Measurements from ENCODE around the gene APOD.

APOD gene

DNA sequence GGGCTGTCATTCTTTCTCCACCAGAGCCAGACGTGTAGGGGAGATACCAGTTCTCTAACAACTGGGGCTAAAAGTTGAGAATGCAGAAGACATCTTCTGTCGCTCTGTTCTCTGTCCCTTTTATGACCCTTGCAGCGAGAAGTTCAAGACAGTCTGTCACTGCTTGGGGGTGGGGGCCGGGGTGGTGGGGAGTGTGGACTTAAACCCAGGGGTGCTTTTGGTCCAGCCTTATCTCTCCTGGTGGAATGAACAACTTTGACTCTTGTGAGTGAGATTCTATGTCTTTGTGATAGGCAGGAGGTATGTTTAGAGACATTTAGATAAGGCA lies 767 bp upstream of the APOD start:
- DNase-seq = no peak

DNA sequence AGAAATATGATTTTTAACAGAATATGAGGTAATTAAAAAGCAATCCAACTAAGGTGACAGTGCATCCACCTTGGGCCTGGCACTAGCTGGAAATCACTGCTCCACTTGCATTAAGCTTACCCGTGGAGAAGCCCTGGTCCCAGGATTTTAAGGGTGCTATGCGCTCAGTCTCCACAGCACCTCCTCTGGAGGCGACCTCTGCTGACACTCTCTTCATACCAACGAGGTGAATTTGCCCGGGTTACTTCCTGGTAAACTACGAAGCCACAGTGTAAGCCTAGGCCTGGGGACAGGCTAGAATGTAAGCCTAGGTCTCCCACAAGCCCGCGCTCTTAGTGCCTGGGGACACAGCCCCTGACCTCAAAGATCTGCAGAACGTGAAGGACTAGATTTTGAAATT lies 793 bp downstream of the APOD start:
- no peak for DNase-seq

DNA sequence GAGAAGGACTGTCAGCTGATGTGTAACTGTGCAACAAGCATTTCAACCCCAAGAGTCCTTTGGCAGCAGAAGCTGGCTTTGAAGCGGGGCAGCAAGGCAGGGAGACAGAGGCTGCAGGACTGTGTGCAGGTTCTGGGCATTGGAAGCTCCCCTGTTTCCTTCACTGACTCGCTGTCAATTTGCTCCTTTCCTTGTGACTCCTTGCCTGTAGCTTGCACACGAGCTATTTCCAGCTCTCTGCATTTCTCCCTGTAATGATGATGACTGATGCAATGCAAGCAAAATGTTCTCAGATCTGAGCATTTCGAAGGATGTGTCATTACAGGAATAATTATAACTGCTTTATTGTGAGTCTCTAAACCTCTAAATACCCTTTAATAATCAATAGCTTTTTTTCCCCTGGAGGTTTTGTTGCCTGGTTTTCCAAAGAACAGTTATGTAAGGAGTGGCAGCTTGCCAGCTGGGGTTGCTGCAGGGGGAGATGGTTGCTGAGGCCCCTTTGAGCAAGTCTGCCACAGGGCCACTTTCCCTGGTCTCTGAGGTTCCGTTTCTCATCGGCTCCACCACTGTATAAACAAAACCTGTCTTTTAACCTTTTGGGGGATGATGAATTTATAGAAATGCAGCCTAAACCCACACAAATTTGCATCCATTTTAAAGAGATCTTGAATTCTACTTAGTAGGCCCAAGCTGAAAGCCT lies 2.8 kb downstream of the APOD start:
- no peak for DNase-seq

DNA sequence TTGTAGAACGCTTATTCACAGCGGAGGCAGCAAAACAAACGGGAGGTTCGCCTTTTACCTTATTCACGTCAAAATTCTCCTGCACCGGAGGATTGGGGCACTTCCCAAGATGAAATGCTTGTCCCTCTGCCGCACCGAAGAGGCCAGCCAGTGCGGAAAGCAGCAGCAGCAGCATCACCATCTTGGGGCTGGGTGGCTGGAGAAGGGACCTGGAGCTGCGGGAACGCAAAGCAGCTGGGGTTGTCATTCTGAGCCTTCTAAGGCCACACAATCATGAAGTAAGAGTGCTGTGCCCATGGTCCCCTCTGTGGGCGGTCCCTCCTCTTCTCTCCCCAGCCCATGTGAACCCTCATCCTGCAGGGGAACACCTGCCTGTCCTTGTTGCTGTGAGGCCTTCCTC lies 4.5 kb downstream of the APOD start:
- DNase-seq = no peak

DNA sequence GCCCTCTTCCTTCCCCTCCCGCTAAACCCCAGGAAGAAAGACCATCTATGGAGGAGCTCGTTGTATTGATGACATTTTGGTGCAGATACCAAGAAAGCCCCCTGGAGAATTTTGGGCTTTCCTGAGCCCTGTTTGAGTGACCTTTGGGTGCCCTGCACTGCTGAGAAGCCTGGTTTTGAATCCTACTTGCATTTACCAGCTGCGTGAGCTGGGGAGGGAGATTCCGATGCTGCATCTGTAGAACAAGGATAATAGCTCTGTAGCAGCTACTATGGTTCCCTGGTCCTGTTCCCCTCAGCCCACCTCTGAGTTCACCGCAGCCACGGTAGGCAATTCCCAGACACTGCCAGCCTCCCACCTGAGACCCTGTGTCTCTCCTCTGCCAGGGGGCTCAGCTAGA lies 5.2 kb downstream of the APOD start:
- no peak for DNase-seq

DNA sequence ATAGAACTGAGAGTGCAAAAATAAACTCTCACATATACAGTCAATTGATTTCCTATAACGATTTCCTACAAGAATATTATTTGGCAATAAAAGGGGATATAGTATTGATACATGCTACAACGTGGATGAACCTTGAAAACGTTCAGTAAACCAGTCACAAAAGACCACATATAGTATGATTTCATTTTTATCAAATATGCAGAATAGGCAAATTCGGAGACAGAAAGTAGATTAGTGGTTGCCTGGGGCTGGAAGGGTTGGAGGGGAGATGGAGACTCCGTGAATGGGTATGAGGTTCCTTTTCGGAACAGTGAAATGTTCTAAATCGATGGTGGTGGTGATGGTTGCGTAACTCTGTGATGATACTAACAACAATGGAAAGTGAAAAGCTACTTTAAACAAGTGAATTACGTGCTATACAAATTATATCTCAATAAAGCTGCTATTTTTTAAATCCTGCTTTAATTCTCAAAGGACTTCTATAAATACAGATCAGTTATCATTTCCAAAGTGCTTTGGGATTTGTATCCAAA lies 6.0 kb downstream of the APOD start:
- no peak for DNase-seq

DNA sequence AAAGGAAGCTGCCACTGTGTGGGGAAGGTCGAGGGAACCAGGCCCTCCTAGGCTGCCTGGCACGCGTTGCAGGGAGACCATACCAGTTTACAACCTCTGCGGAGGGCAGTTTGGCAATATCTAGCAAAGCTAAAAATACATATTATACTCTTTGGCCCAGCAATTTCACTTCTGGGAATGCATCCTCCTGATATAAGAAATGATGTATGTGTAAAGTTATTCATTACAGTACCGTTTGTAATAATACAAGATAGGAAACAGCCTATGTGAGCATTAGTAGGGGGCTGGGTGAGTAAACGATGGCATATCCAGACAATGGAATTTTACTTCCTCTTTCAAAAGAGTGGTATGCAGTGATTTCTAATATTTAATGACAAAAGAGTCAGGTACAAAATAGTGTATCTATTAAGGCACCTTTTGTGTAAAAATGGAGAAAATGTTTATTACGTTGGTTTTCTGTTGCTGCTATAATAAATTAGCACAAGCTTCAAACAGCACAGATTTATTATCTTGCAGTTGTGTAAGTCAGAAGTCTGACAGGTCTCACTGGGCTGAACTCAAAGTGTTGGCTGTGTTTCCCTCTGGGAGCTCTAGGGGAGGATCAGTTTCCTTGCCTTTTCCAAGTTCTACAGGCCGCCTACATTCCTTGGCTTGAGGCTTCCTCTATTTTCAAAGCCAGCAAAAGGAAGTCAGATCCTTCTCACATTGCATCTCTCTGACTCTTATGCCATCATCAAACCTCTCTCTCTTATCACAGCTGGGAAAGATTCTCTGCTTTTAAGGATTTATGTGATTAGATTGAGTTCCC lies 9.0 kb downstream of the APOD start:
- DNase-seq = no peak

DNA sequence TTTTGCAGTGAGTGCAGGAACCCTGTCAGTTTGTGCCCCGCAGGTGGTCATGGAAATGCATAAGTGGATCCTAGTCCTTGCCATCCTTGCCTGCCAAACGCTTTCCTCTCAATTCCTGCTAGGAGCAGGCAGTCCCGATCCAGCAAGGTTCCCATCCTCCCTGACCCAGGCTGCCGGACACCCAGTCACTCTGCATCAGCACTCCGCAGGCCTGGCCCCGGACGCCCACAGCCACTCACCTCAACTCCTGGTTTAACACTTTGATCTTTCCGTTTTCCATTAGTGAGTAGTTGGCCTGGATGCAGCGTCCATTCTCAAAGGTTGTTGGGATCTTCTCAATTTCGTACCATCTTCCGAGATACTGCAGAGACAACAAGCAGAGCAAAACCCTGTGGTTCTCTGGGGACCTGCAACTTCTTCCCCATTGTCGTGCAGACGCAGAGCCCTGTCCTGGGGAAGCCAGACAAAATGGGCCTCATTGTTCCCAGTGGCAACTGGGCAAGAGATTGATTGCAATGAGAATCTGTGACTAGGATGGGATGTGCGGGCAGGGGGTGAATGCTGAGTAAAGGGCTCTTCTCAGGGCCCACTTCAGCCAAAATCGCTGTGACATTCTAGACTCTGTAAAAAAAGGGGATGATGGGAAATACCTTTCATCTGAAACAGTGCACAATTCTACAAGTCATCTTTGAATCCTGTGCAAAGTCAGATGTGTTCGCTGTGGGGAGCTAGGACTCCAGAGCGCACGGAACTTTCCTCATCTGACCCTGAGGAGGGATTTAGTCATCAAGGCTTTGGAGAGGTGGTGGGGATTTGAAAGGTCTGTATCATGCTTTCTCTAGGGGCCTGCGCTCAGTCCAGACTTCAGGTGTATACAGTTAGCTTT lies 9.9 kb downstream of the APOD start:
- DNase-seq = no peak

DNA sequence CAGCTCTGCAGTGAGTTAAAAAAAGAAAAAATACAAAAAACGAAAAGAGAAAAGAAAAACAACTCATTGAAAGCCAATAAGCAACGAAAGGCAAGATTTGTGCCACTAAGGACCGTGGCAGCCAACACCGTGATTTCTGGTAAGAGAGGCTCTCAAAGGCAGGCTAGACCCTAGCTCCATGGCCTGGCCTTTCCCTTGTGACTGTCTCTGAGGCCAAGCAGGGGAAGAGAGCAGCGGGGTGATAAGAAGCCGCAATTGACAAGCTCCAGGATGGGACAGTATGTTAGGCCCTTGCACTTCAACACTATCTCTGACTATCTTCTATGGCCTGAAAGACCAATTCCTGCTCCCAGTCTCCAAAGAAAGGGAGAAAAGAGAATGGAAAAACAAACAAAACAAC lies 12.4 kb downstream of the APOD start:
- DNase-seq = no peak

DNA sequence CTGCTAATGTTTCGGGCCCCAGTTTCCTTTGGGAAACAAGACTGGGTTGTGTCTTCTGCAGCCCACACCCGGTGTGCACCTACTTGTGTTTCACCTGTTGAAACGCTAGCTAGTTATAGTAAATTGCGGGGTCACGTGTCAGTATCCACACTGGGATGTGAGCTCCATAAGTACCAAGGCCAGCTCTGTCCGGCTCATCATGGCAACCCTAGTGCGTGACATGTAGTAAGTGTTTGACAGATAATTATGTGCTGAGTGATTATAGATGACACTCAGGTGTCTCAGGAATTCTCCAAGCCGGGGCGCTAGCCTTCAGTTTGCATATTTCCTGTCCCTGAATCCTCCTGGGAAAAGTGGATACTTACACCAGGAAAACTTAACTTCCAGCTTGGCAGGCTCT lies 12.8 kb downstream of the APOD start:
- DNase-seq = no peak

DNA sequence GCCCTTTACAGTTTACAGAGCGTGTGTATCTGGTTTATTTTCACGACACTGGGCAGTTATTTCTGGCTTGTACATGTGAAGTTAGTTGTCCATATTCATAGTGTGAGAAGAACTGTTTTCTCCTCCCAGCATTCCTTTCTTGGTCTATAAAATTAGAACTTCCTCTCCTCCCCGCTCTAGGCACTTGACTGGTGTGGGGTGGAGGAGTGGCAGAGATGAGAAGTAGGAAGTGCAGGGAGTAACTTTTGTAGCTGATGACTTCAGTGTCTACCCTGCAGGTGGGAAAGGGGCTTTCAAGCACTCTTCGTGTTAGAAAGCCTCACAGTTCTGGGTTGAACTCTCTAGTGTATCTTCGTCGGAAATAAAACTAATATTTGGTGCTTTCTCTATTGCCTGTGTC lies 13.4 kb downstream of the APOD start:
- DNase-seq = no peak

DNA sequence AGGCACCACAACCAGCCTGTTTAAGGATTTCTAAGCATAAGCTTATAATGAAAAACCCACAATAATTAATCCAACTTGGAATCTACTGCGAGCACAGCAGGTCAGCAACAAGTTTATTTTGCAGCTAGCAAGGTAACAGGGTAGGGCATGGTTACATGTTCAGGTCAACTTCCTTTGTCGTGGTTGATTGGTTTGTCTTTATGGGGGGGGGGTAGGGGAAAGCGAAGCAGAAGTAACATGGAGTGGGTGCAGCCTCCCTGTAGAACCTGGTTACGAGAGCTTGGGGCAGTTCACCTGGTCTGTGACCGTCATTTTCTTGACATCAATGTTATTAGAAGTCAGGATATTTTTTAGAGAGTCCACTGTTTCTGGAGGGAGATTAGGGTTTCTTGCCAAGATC lies 15.1 kb downstream of the APOD start:
- no peak for DNase-seq

DNA sequence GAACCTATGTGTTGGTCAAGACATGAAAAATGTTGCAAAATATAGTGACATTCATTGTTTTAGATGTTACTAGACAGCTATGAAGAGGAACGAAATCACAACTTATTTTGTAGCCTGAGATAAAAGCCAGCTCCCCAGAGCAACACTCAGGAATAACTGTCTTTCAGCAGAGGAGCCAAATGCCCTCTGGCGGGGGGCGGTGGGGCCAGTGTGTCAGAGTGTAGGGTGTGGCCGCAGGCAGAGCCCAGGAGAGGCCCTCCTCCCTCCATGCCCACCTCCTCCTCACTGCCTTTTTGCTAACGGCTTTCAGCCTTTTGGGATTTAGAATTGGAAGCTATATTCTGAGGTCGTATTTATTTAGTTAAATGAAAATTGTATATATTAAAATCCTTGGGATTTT lies 16.9 kb downstream of the APOD start:
- peak; percentile 36 for DNase-seq

DNA sequence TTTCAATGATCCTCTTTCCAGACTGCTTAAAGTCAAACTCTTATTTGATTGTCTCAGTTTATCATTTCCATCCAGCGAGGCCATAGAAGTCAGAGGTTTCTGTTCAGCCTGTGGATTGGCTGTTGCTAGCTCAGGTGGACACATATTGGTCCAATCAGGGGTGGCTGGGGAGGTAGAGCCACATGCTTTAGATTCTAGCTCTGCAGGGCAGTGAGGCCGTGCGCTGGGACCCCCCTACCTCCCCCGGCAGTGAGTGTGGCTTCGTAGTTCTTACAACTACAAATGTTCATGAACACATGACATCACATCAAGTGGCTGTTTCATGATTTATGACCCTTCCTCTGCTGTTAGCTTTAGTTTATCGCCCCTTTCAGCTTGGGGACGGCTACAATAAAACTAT lies 18.0 kb downstream of the APOD start:
- no peak for DNase-seq

DNA sequence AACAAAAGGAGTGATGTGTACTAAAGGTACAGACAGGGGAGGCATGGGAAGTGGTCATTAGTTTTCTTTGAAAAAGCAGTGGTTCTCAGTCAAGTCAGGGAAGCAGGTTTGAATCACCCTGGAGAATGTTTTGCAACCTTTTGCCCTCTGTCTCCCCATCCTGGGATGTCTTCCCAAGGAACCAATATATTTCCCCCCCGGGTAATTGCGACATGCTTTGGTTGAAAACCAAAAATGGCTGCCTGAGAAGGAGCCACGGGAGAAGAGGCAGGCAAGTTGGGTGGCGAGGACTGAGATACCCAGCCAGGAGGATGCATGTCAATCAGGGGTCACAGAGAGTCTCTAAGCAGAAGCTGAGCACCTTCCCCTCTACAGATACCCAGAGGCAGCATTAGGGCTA lies 20.4 kb downstream of the APOD start:
- DNase-seq = no peak

DNA sequence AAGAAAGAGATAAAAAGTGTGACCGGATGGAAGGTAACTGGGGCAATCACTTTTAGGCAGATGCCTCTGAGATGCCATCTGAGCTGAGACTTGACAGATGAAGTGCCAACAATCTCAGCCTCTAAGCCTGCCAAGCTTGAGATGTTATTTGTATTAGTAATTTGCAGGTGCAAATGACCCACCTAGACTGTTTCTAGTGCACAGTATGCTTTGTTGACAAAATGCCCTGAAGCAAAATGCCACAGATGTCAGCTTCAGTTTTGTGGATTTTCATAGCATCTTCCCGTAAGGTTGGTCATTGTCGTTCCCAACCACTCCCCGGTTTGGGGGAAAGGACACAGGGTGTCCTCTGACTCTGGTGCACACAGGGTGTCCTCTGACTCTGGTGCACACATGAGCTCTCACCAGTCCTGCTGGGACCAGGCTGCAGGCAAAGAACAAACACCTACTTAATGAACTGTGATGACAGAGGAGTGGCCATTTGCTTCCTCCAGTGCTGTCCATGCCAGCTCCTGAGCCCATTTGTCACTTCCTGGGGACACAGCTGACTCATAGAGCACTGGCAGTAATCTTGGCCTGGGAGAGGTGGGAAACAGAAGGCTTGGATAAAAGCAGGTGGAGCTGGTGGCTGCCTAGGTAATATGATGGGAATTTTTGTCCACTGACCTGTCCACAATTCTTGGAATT lies 23.9 kb downstream of the APOD start:
- DNase-seq = no peak

DNA sequence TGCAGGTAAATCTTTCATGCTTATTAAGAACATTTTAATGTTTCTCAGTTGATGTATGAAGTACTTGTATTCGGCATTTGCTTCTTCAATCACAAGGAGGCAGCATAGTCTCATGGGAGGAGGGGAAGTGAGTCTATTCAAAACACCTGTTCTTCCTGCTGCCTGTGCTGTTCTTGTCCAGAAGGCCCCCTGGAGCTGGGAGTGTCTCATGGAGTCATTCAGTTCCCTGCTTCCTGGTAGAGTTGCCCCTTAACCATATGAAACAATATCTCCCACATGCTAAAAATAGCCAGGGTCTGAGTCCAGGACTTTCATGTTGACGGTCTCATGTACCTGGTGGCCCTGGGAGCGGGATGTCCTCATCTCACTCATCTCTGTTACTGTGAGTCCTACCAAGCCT lies 25.1 kb downstream of the APOD start:
- DNase-seq = peak; percentile 91

DNA sequence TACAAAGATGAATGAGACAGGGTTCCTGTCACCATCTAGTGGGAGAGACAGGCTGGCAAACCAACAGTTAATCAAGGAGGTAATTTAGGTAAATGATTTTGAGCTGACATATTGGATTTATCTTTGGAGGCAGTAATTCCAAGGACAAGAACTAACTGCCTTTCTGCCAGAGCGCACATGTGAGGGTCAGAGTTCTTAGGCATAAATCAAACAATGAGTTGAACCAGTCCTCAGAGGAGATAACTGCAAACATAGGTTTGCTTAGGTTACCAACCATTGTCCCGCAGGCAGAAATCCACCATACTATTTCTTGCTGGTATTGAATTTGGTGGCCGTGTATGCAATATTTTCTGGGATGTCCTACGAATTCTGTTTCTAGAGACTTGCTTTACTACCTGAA lies 26.4 kb downstream of the APOD start:
- no peak for DNase-seq

DNA sequence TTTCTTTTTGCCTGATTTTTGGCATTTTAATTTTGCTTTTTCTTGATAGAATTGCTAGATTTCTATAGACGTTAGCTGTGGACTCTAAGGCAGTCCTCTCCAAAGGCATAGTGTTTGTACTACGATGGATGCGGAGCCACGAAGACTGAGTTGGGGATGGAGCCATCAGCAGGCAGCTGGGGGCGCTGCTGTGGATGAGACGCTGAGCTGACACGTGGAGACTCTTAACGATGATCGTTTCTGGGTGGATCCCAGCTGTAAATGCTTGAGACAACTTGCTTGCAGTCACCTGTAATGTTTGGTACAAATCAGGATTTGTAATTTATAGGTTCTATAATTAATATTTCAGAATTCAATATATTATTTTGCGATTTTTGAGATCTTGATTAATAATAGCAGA lies 27.4 kb downstream of the APOD start:
- DNase-seq = peak; percentile 62

DNA sequence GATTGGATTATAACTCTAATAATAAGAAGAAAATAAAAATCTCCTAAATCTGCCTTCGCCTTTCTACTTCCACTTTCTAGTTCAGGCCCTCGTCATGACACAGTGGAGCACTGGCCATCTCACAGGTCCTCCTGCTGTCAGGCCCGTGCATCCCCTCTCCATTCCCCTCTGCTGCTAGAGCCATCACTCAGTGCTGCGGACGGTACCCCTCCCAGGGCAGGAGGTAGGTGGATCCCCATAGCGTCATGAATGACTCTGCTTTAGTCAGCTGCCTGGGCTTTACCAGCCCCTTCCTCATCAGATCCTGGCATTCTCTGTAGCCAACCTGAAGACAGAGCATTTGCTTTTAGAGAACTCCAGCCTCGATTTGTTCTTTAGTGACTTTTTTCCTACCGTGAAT lies 28.6 kb downstream of the APOD start:
- no peak for DNase-seq

DNA sequence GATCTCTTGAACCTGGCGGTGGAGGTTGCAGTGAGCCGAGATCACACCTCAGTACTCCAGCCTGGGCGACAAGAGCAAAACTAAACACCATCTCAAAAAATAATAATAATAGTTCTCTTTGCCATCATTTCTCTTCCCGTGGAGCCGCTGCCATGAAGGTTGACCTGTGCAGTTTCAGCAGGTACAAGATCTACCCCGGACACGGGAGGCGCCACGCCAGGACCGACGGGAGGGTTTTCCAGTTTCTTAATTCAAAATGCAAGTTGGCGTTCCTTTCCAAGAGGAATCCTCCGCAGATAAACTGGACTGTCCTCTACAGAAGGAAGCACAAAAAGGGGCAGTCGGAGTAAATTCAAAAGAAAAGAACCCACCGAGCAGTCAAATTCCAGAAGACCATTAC lies 29.3 kb downstream of the APOD start:
- DNase-seq = no peak

DNA sequence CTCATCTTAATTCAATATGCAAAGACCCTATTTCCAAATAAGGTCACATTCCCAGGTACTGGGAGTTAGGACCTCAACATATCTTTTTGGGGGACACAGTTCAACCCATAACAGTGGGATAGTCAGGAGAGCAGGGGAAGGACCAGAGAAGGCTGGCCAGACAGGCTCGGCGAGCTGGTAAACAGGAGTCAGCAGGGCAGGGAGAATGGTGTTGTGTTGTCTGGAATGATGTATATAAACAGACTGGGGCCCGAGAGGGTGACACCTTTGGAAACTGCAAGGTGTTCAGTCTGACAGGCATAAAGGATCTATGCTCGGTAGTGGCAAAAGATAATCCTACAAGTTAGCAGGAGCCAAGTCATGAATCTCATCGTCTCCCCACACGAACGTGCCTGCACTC lies 30.5 kb downstream of the APOD start:
- DNase-seq = no peak

DNA sequence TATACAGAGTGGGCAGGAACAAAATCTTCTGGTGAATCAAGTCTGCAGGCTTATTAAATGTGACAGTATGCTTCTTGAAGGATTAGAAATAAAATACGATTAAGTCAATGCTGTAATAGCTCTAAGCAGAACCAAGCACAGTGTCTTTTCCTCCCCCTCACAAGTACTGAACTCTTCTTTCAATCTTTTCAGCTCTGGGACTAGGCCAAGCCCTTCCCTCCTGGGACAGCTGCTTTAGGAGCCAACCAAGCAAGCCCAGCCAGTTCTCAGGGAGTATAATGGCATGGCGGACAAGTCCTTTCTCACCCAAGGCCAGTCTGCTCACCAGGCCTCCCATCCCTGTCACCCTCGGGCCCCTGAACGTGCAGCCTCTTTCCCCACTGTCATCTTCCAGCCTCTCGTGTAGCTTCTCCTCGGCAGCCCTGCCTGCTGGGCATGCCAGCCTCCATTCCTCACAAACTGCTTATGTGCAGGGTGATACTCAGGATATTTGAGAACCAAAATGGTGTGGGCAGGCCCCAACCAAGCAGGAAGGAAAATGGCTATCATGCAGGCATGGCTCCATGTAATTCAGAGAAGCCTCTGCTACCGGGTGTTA lies 32.3 kb downstream of the APOD start:
- no peak for DNase-seq

All from NCI-H526 treated with DMSO at 0.1 percent for 48 hours (cell line).